Activated CD8-positive, alpha-beta memory T cell treated with anti-CD3 and anti-CD28 coated beads for 36 hours (primary cell): ENCODE data around the gene FIBCD1. TPM values are rescaled to one million over a fixed set of nuclear protein-coding genes. Genes with fewer than 3 reads are reported as not detected.

Experiments used
- CTCF ChIA-PET: fragments of 350-600 bp; sonication (Branson Sonifier 250); formaldehyde crosslinking; loops from one replicate; lab custom pipeline; 2021; ENCODE audit warnings: antibody characterized with exemption; lab: Charles Lee
- POLR2A ChIA-PET: fragments of 350-600 bp; sonication (Branson Sonifier 250); formaldehyde crosslinking; loops from one replicate; lab custom pipeline; 2021; ENCODE audit warnings: antibody characterized with exemption; lab: Charles Lee
- total RNA-seq, 2 experiments: library from RNA; stranded (reverse); gene quantifications; one replicate each; pipeline ENCODE4 v1.2.3, GENCODE V29; 2021

FIBCD1 gene
- total RNA-seq, 2 experiments from 2014 or later = not detected

- ChIA-PET POLR2A (no interaction called here), CTCF (no interaction called here)
Measured at GRCh38 chr9:130940693-130941576, 1.9 kb upstream of the FIBCD1 start.

- ChIA-PET POLR2A (interaction anchor here (0.6 kb wide), 1 partner anchor 226 kb away, joined by 4 read pairs; no protein-coding TSS in a partner anchor), CTCF (interaction anchor here (0.6 to 1.4 kb wide), 2 partner anchors 68 to 266 kb away, joined by 4 to 5 read pairs; no protein-coding TSS in a partner anchor)
Measured at GRCh38 chr9:130940027-130940549, 1.0 kb upstream of the FIBCD1 start.

GRCh38 chr9:130939405-130940026 lies 469 bp upstream of the FIBCD1 start:
- ChIA-PET POLR2A (interaction anchor here (0.6 kb wide), 1 partner anchor 226 kb away, joined by 4 read pairs; no protein-coding TSS in a partner anchor), CTCF (interaction anchor here (0.6 to 1.4 kb wide), 2 partner anchors 68 to 265 kb away, joined by 4 to 5 read pairs; no protein-coding TSS in a partner anchor)

- ChIA-PET POLR2A (no interaction called here), CTCF (no interaction called here)
Measured at GRCh38 chr9:130938184-130938651, 829 bp downstream of the FIBCD1 start.

- POLR2A ChIA-PET = no interaction called here
- CTCF ChIA-PET = no interaction called here
Measured at GRCh38 chr9:130937146-130938076, 1.6 kb downstream of the FIBCD1 start.

- ChIA-PET CTCF (no interaction called here), POLR2A (no interaction called here)
Measured at GRCh38 chr9:130936285-130937117, 2.5 kb downstream of the FIBCD1 start.

GRCh38 chr9:130935648-130936271 lies 3.3 kb downstream of the FIBCD1 start:
- CTCF ChIA-PET = interaction anchor here (1.1 kb wide), 1 partner anchor 111 kb away, joined by 3 read pairs; no protein-coding TSS in a partner anchor
- POLR2A ChIA-PET = no interaction called here

- CTCF ChIA-PET = interaction anchor here (1.1 kb wide), 1 partner anchor 112 kb away, joined by 3 read pairs; no protein-coding TSS in a partner anchor
- POLR2A ChIA-PET = no interaction called here
Measured at GRCh38 chr9:130934702-130935647, 4.1 kb downstream of the FIBCD1 start.

- POLR2A ChIA-PET = no interaction called here
- CTCF ChIA-PET = interaction anchor here (1.1 kb wide), 1 partner anchor 112 kb away, joined by 3 read pairs; no protein-coding TSS in a partner anchor
Measured at GRCh38 chr9:130934246-130934645, 4.8 kb downstream of the FIBCD1 start.

GRCh38 chr9:130933114-130934046 lies 5.7 kb downstream of the FIBCD1 start:
- ChIA-PET POLR2A (no interaction called here), CTCF (no interaction called here)

- ChIA-PET CTCF (no interaction called here), POLR2A (no interaction called here)
Measured at GRCh38 chr9:130932255-130933079, 6.6 kb downstream of the FIBCD1 start.

- ChIA-PET CTCF (no interaction called here), POLR2A (no interaction called here)
Measured at GRCh38 chr9:130931508-130932254, 7.4 kb downstream of the FIBCD1 start.

GRCh38 chr9:130930804-130931349 lies 8.2 kb downstream of the FIBCD1 start:
- ChIA-PET POLR2A (no interaction called here), CTCF (no interaction called here)
